ENCODE data around the gene FAM229A.

GRCh38 chr1:32394890-32395432 lies 32.7 kb upstream of the FAM229A start:
- TF ChIP-seq, protein P1, sequence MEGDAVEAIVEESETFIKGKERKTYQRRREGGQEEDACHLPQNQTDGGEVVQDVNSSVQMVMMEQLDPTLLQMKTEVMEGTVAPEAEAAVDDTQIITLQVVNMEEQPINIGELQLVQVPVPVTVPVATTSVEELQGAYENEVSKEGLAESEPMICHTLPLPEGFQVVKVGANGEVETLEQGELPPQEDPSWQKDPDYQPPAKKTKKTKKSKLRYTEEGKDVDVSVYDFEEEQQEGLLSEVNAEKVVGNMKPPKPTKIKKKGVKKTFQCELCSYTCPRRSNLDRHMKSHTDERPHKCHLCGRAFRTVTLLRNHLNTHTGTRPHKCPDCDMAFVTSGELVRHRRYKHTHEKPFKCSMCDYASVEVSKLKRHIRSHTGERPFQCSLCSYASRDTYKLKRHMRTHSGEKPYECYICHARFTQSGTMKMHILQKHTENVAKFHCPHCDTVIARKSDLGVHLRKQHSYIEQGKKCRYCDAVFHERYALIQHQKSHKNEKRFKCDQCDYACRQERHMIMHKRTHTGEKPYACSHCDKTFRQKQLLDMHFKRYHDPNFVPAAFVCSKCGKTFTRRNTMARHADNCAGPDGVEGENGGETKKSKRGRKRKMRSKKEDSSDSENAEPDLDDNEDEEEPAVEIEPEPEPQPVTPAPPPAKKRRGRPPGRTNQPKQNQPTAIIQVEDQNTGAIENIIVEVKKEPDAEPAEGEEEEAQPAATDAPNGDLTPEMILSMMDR (conservative IDR thresholded peaks at IDR 0.05 in 1 of 2, IDR thresholded peaks at IDR 0.05 in 1 of 2; ENCODE audit: low read depth in 1 of 2, low read length in 2 of 2) = no peak
- TF ChIP-seq EZH2 (IDR thresholded peaks at IDR 0.05; ENCODE audit: low read length, missing control alignments) = no peak
